K562 (cell line): ENCODE data around the gene TRIM10. TPM values are rescaled to one million over a fixed set of nuclear protein-coding genes. Genes with fewer than 3 reads are reported as not detected.

Source experiments
- DLX4 ChIP-seq: fragments of 250-450 bp; sonication (Bioruptor Pico); IDR thresholded peaks from 2 replicates; pipeline ENCODE4 v1.6.1; 2021; ENCODE audit warnings: mild to moderate bottlenecking
- HSF4 ChIP-seq: fragments of 250-450 bp; sonication (Bioruptor Pico); IDR thresholded peaks from 2 replicates; pipeline ENCODE4 v2.1.2; 2022; ENCODE audit warnings: mild to moderate bottlenecking, moderate library complexity, borderline replicate concordance
- MAFG ChIP-seq: fragments of 450-650 bp; conservative IDR thresholded peaks from 2 replicates; pipeline ENCODE4 v1.6.1; 2016; ENCODE audit warnings: missing genetic modification characterization, missing compliant biosample characterization
- MECOM ChIP-seq: fragments of 250-450 bp; sonication (Bioruptor Pico); IDR thresholded peaks from 2 replicates; pipeline ENCODE4 v1.8.0; 2022; ENCODE audit warnings: inconsistent platforms
- TCF15 ChIP-seq: fragments of 250-450 bp; sonication (Bioruptor Pico); IDR thresholded peaks from 2 replicates; pipeline ENCODE4 v1.8.0; 2022; ENCODE audit warnings: moderate library complexity, mild to moderate bottlenecking, inconsistent platforms
- ZC3H8 ChIP-seq: fragments of 450-650 bp; IDR thresholded peaks from 2 replicates; pipeline ENCODE4 v1.6.1; 2017
- polyA plus RNA-seq, 8 experiments: library from polyadenylated mRNA; depleted of rRNA in 4 of 8; stranded (reverse) in 5 of 8; unstranded in 3 of 8; fragments of >200 nt; fragmentation: Nextera tagmentation in 2 of 8; fragmentation: Illumina TruSeq in 1 of 8; extraction: Ambion mirVana in 2 of 8; extraction: Trizol in 1 of 8; gene quantifications; 2 replicates each; pipeline versions ENCODE4 v1.2.1 to v1.2.3, GENCODE V29; 2011 to 2014; ENCODE audit warnings: inconsistent platforms in 1 of 8, missing spikeins in 1 of 8
- total RNA-seq, 7 experiments: library from RNA; depleted of rRNA in 6 of 7; stranded (reverse); fragments of >200 nt in 6 of 7; fragmentation: Illumina TruSeq in 2 of 7; extraction: Trizol in 2 of 7; gene quantifications; 2 replicates each; pipeline versions ENCODE4 v1.2.1 to v1.2.3, GENCODE V29; 2011 to 2021; ENCODE audit warnings: low replicate concordance in 1 of 7
- TF ChIP-seq, protein P1 (sequence below): fragments of 250-450 bp; sonication (Bioruptor Pico); IDR thresholded peaks from 2 replicates; pipeline ENCODE4 v1.8.0; 2022; ENCODE audit warnings: inconsistent platforms
- TF ChIP-seq, protein P2 (sequence below): fragments of 450-650 bp; IDR thresholded peaks from 2 replicates; pipeline ENCODE4 v1.6.1; 2018; ENCODE audit not compliant: partially characterized antibody

The TRIM10 gene
- total and polyA plus RNA-seq, 9 of the 15 experiments (the other 6 are each of a cell fraction or from before 2014, with no cell fraction given): 0.15 to 0.90 (median 0.36) TPM

DNA sequence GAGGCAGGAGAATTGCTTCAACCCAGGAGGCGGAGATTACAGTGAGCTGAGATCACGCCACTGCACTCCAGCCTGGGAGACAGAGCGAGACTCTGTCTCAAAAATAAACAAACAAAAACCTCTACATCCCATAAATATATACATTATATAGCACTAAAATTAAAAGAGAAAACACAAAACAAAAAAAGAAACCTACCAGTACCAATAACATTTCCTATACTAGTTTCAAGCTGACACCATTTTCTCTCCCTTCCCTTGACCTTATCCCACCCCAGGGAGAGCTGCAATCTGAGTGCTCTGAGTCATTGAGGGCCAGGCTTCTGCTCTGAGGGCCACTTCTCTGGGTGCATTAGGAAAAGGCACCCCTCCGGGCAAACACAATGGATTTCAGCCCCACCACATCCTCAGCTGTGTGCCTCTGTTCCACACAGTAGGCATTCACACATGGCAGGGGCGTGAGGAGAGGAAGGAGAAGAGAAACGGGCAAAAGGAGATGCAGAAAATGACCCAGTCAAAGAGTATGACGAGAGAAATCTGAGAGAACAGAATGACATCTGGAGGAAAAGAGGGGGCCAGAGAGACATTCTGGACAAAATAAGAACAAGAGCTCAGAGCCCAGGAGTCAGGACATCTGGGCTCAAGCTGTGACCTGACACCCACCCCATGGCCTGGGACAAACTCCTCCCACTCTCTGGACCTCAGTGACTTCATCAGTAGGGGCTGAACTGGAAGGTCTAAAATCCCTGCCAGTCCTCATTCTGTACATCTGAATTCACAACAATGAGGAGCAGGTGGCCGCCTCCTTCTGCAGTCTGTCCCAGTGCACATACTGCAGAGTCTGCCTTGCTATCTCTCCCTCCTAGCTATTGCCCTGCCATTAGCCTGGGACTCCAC lies 34.0 kb upstream of the TRIM10 start (continued):
- TF ChIP-seq DLX4 (CRISPR knock-in tag) (no peak), HSF4 (CRISPR knock-in tag) (no peak), ZC3H8 (no peak), MAFG (tag) (no peak), TCF15 (CRISPR knock-in tag) (no peak), MECOM (CRISPR knock-in tag) (no peak)
- TF ChIP-seq, protein P1, sequence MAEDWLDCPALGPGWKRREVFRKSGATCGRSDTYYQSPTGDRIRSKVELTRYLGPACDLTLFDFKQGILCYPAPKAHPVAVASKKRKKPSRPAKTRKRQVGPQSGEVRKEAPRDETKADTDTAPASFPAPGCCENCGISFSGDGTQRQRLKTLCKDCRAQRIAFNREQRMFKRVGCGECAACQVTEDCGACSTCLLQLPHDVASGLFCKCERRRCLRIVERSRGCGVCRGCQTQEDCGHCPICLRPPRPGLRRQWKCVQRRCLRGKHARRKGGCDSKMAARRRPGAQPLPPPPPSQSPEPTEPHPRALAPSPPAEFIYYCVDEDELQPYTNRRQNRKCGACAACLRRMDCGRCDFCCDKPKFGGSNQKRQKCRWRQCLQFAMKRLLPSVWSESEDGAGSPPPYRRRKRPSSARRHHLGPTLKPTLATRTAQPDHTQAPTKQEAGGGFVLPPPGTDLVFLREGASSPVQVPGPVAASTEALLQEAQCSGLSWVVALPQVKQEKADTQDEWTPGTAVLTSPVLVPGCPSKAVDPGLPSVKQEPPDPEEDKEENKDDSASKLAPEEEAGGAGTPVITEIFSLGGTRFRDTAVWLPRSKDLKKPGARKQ (CRISPR knock-in tag): no peak
- TF ChIP-seq, protein P2, sequence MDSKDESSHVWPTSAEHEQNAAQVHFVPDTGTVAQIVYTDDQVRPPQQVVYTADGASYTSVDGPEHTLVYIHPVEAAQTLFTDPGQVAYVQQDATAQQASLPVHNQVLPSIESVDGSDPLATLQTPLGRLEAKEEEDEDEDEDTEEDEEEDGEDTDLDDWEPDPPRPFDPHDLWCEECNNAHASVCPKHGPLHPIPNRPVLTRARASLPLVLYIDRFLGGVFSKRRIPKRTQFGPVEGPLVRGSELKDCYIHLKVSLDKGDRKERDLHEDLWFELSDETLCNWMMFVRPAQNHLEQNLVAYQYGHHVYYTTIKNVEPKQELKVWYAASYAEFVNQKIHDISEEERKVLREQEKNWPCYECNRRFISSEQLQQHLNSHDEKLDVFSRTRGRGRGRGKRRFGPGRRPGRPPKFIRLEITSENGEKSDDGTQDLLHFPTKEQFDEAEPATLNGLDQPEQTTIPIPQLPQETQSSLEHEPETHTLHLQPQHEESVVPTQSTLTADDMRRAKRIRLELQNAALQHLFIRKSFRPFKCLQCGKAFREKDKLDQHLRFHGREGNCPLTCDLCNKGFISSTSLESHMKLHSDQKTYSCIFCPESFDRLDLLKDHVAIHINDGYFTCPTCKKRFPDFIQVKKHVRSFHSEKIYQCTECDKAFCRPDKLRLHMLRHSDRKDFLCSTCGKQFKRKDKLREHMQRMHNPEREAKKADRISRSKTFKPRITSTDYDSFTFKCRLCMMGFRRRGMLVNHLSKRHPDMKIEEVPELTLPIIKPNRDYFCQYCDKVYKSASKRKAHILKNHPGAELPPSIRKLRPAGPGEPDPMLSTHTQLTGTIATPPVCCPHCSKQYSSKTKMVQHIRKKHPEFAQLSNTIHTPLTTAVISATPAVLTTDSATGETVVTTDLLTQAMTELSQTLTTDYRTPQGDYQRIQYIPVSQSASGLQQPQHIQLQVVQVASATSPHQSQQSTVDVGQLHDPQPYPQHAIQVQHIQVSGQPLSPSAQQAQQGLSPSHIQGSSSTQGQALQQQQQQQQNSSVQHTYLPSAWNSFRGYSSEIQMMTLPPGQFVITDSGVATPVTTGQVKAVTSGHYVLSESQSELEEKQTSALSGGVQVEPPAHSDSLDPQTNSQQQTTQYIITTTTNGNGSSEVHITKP: no peak
